ENCODE results near the gene BABAM2.

- TF ChIP-seq EZH2 (IDR thresholded peaks at IDR 0.05; ENCODE audit: borderline replicate concordance, low read length), result no peak
- TF ChIP-seq, protein P1, sequence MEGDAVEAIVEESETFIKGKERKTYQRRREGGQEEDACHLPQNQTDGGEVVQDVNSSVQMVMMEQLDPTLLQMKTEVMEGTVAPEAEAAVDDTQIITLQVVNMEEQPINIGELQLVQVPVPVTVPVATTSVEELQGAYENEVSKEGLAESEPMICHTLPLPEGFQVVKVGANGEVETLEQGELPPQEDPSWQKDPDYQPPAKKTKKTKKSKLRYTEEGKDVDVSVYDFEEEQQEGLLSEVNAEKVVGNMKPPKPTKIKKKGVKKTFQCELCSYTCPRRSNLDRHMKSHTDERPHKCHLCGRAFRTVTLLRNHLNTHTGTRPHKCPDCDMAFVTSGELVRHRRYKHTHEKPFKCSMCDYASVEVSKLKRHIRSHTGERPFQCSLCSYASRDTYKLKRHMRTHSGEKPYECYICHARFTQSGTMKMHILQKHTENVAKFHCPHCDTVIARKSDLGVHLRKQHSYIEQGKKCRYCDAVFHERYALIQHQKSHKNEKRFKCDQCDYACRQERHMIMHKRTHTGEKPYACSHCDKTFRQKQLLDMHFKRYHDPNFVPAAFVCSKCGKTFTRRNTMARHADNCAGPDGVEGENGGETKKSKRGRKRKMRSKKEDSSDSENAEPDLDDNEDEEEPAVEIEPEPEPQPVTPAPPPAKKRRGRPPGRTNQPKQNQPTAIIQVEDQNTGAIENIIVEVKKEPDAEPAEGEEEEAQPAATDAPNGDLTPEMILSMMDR (conservative IDR thresholded peaks at IDR 0.05 in 1 of 2, IDR thresholded peaks at IDR 0.05 in 1 of 2; ENCODE audit: extremely low read depth in 1 of 2, insufficient read depth in 1 of 2, low read depth in 1 of 2, low read length in 2 of 2), result no peak
These were observed 471.6 kb downstream of the BABAM2 start for GRCh38 chr2:28361991-28362710.

Data from mammary epithelial cell (primary cell).